Caco-2 (cell line): ENCODE results near the gene HK2. TPM values are rescaled to one million over a fixed set of nuclear protein-coding genes. Genes with fewer than 3 reads are reported as not detected.
A peak's percentile ranks its signal among the peaks of the same experiment; 100 is the strongest.
"Not testable (repeated sequence)": the region's sequence is repeated elsewhere in the genome, so short reads cannot be mapped to it uniquely, and the experiment has no call there.

ENCODE experiments used
- Bru-seq: library from RNA; stranded (reverse); fragments of 400-500 nt; gene quantifications from one replicate; lab custom pipeline; 2021; lab: Mats Ljungman, UMichigan
- BruChase-seq, 2 experiments: library from RNA; stranded (reverse); fragments of 400-500 nt; gene quantifications; one replicate each; lab custom pipeline; 2021; lab: Mats Ljungman, UMichigan
- BruUV-seq: library from RNA; stranded (reverse); fragments of 400-500 nt; replicated peaks from 2 replicates; lab custom pipeline; 2021; lab: Mats Ljungman, UMichigan
- CTCF ChIA-PET: fragments of 300-600 bp; sonication (Branson Sonifier 250); formaldehyde crosslinking; loops from one replicate; lab custom pipeline; 2022; ENCODE audit warnings: antibody characterized with exemption; lab: Charles Lee
- POLR2A ChIA-PET: fragments of 300-600 bp; sonication (Branson Sonifier 250); formaldehyde crosslinking; loops from one replicate; lab custom pipeline; 2022; ENCODE audit warnings: antibody characterized with exemption; lab: Charles Lee
- DNase-seq, 2 experiments: peaks; one replicate each; pipeline versions ENCODE4 v3.0.0 to v3.0.0-alpha.2; 2020 to 2022
- H3K27me3 ChIP-seq: replicated peaks from 2 replicates; pipeline ENCODE4 v1.6.0; 2011; ENCODE audit warnings: low read length; ENCODE audit not compliant: control insufficient read depth, insufficient read depth
- H3K36me3 ChIP-seq: 2 replicates; pipeline ENCODE4 v1.5.1; 2011; ENCODE audit warnings: low read length; ENCODE audit not compliant: control insufficient read depth, insufficient read depth
- H3K4me1 ChIP-seq: fragments of 250-450 bp; sonication (Bioruptor Pico); 2 replicates; pipeline ENCODE4 v1.5.1; 2020; ENCODE audit warnings: mild to moderate bottlenecking
- H3K4me3 ChIP-seq: 2 replicates; pipeline ENCODE4 v1.5.1; 2011; ENCODE audit warnings: low read depth, mild to moderate bottlenecking, control low read depth, low read length
- H3K9me3 ChIP-seq: fragments of 250-450 bp; sonication (Bioruptor Pico); 2 replicates; pipeline ENCODE4 v1.5.1; 2020; ENCODE audit warnings: mild to moderate bottlenecking, moderate library complexity
- H3K27ac Mint-ChIP-seq: one replicate; pipeline ENCODE4 v1.8.0; 2022; ENCODE audit warnings: mixed read lengths; ENCODE audit not compliant: unreplicated experiment
- H3K27me3 Mint-ChIP-seq: one replicate; pipeline ENCODE4 v1.8.0; 2022; ENCODE audit warnings: mixed read lengths; ENCODE audit not compliant: insufficient read depth, unreplicated experiment
- H3K36me3 Mint-ChIP-seq: one replicate; pipeline ENCODE4 v1.8.0; 2022; ENCODE audit warnings: mild to moderate bottlenecking, mixed read lengths; ENCODE audit not compliant: insufficient read depth, unreplicated experiment
- H3K4me1 Mint-ChIP-seq: one replicate; pipeline ENCODE4 v1.8.0; 2022; ENCODE audit warnings: low read depth, mixed read lengths; ENCODE audit not compliant: unreplicated experiment
- H3K4me3 Mint-ChIP-seq: one replicate; pipeline ENCODE4 v1.8.0; 2022; ENCODE audit warnings: mild to moderate bottlenecking, moderate library complexity, mixed read lengths; ENCODE audit not compliant: unreplicated experiment
- H3K9me3 Mint-ChIP-seq: one replicate; pipeline ENCODE4 v1.8.0; 2022; ENCODE audit warnings: mixed read lengths; ENCODE audit not compliant: unreplicated experiment
- intact Hi-C: fragments of 100-400 bp; cut with micrococcal nuclease; formaldehyde crosslinking; loops from one replicate; pipeline ENCODE4 v1.10.0; 2022; ENCODE audit not compliant: unreplicated experiment
- long read RNA-seq: library from polyadenylated mRNA; stranded (forward); transcript quantifications from one replicate; pipeline ENCODE4 v2.0.0, GENCODE V29; 2022
- total RNA-seq: library from RNA; stranded (reverse); gene quantifications from 2 replicates; pipeline ENCODE4 v1.2.3, GENCODE V29; 2022
- TF ChIP-seq, protein P1 (sequence below), 2 experiments: fragments of 200-600 bp in 1 of 2; IDR thresholded peaks; 1 replicate in 1 of 2; 2 replicates in 1 of 2; pipeline versions ENCODE4 v1.5.1 to v1.8.0; 2011 to 2022; ENCODE audit warnings: antibody characterized with exemption in 1 of 2, control low read depth in 1 of 2, inconsistent platforms in 1 of 2, low read depth in 1 of 2, low read length in 1 of 2, mild to moderate bottlenecking in 1 of 2, moderate library complexity in 1 of 2; ENCODE audit not compliant: insufficient read depth in 1 of 2, severe bottlenecking in 1 of 2, unreplicated experiment in 1 of 2

HK2 gene
- total RNA-seq = 19.9 and 22.6 TPM in 2 replicates
- Bru-seq, nascent RNA = percentile 70 among the genes with signal in this experiment
- BruChase-seq, experiment 1, labeled RNA remaining after a 2-hour chase = percentile 69 among the genes with signal in this experiment
- BruChase-seq, experiment 2, labeled RNA remaining after a 6-hour chase = percentile 80 among the genes with signal in this experiment
- long read RNA-seq, full-length matches to known transcripts = 4 of 20 reads
- long read RNA-seq, partial matches to known transcripts = 15 of 20 reads
- long read RNA-seq, other reads (novel, unspliced or antisense) = 1 of 20 reads

DNA sequence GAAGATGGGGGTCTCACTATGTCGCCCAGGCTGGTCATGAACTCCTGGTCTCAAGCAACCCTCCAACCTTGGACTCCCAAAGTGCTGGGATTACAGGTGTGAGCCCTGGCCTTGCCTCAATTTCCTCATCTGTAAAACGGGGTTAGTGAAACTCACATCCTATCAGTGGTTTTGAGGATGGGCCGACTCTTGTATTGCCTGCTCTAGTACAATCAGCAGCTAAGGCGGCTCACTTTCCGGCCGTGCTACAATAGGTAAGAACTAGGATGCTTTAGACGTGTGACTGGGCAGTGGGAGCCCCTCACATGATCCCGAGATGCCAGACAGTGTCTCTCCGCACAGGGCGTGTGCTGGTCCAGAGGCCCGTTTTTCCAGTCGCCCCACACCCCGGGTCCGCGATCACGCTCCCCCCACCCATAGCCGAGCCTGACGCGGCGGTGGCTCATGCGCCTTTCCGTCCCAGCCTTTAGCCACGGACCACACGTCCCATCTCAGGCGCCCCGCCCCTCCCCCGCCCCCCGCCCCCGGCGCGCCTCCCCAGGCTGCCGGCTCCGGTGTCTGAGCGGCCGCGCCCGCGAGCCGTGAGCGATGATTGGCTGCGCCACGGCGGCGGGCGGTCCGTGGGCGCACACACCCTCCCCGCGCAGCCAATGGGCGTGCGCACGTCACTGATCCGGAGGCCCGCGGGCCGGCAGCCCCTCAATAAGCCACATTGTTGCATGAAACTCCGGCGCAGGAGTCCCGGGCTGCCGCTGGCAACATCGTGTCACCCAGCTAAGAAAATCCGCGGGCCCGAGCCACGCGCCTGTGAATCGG, at the start of gene HK2:
TSS of gene HK2 (plus strand) at position 710 of the 816 bp plus-strand sequence. CDS start 454 bp downstream, outside the sequence.
- TF ChIP-seq, protein P1, sequence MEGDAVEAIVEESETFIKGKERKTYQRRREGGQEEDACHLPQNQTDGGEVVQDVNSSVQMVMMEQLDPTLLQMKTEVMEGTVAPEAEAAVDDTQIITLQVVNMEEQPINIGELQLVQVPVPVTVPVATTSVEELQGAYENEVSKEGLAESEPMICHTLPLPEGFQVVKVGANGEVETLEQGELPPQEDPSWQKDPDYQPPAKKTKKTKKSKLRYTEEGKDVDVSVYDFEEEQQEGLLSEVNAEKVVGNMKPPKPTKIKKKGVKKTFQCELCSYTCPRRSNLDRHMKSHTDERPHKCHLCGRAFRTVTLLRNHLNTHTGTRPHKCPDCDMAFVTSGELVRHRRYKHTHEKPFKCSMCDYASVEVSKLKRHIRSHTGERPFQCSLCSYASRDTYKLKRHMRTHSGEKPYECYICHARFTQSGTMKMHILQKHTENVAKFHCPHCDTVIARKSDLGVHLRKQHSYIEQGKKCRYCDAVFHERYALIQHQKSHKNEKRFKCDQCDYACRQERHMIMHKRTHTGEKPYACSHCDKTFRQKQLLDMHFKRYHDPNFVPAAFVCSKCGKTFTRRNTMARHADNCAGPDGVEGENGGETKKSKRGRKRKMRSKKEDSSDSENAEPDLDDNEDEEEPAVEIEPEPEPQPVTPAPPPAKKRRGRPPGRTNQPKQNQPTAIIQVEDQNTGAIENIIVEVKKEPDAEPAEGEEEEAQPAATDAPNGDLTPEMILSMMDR (IDR thresholded peaks at IDR 0.05; ENCODE audit: insufficient read depth in 1 of 2, low read depth in 1 of 2, low read length in 1 of 2, severe bottlenecking in 1 of 2, unreplicated experiment in 1 of 2) = no peak
- Mint-ChIP-seq H3K9me3 (no peaks in the 10 kb centered on the region), H3K36me3 (peaks cover 19% of the 10 kb centered on the region), H3K4me1 (peaks cover 33% of the 10 kb centered on the region), H3K27me3 (no peaks in the 10 kb centered on the region), H3K27ac (peak within 1 kb of the TSS; percentile 93), H3K4me3 (peak within 1 kb of the TSS; percentile 92)
- peak; percentile 87 to 91 for DNase-seq
- Histone ChIP-seq H3K4me1 (peaks cover 19% of the 10 kb centered on the region), H3K9me3 (no peaks in the 10 kb centered on the region), H3K36me3 (no peaks in the 10 kb centered on the region), H3K4me3 (peak within 1 kb of the TSS; percentile 80), H3K27me3 (no peaks in the 10 kb centered on the region)
- ChIA-PET CTCF (interaction anchor here (1.2 kb wide), 1 partner anchor 20 kb away, joined by 3 read pairs; no protein-coding TSS in a partner anchor), POLR2A (no interaction called here)
- intact Hi-C loops = loop anchor here (2.0 kb wide), 1 partner anchor 17 kb away; no protein-coding TSS in a partner anchor
- no TSS peak for BruUV-seq

DNA sequence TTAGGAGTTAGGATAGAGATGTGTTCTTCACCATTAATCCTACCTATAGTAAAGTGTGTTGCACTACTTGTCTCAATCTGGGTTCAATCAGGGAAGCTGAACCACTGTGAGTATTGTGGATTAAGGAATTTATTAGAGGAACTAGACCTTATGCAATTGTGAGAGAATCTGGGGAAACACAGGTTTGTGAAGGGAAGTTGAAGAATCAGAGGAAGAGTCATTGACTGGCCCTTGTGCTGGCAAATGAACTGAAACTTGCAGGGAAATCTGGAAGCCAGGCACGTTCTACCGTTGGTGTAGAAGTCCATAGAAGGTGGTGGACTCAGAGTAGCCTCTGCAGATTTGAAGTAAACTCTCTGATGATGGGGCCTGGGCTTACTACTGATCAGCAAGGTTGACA, 44.7 kb upstream of the HK2 start:
- Mint-ChIP-seq H3K4me1 (no peaks in the 10 kb centered on the region), H3K27me3 (no peaks in the 10 kb centered on the region), H3K9me3 (peaks cover 28% of the 10 kb centered on the region), H3K4me3 (no peak overlapping the region), H3K27ac (no peak overlapping the region), H3K36me3 (no peaks in the 10 kb centered on the region)
- Histone ChIP-seq H3K4me1 (no peaks in the 10 kb centered on the region), H3K9me3 (peaks cover 16% of the 10 kb centered on the region), H3K36me3 (no peaks in the 10 kb centered on the region), H3K27me3 (no peaks in the 10 kb centered on the region), H3K4me3 (no peak overlapping the region)
- TF ChIP-seq, protein P1 (IDR thresholded peaks at IDR 0.05; ENCODE audit: insufficient read depth in 1 of 2, low read depth in 1 of 2, low read length in 1 of 2, severe bottlenecking in 1 of 2, unreplicated experiment in 1 of 2) = no peak
- no peak for DNase-seq
- intact Hi-C loops = no loop called here
- no TSS peak for BruUV-seq
- CTCF ChIA-PET = no interaction called here
- POLR2A ChIA-PET = no interaction called here

DNA sequence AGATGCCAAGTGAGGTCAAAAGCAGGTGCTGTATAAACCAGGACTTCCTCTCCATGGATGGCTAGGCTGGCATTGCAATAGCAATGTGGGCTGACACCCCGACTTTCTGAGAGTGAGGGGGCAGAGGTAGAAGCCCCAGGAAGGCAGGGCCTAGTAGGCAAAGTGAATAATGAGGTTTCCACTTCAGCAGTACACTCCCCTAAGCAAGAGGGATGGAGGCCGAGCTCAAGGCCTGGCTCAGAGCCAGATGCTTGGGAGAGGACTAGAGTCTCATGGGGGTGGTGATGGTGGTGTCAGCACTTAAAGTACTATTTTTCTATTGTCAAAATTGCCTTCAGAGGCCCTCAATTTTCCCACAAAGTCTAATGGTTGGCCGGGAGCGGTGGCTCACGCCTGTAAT, 41.6 kb upstream of the HK2 start:
- intact Hi-C loops = no loop called here
- Mint-ChIP-seq H3K27me3 (no peaks in the 10 kb centered on the region), H3K9me3 (peaks cover 18% of the 10 kb centered on the region), H3K36me3 (no peaks in the 10 kb centered on the region), H3K4me3 (no peak overlapping the region), H3K4me1 (no peaks in the 10 kb centered on the region), H3K27ac (no peak overlapping the region)
- TF ChIP-seq, protein P1 (IDR thresholded peaks at IDR 0.05; ENCODE audit: insufficient read depth in 1 of 2, low read depth in 1 of 2, low read length in 1 of 2, severe bottlenecking in 1 of 2, unreplicated experiment in 1 of 2) = no peak
- no peaks in the 10 kb centered on the region for H3K4me1 ChIP-seq
- H3K27me3 ChIP-seq = no peaks in the 10 kb centered on the region
- peaks cover 15% of the 10 kb centered on the region for H3K9me3 ChIP-seq
- no TSS peak for BruUV-seq
- no peak overlapping the region for H3K4me3 ChIP-seq
- H3K36me3 ChIP-seq = no peaks in the 10 kb centered on the region
- CTCF ChIA-PET = no interaction called here
- no peak for DNase-seq
- POLR2A ChIA-PET = no interaction called here

DNA sequence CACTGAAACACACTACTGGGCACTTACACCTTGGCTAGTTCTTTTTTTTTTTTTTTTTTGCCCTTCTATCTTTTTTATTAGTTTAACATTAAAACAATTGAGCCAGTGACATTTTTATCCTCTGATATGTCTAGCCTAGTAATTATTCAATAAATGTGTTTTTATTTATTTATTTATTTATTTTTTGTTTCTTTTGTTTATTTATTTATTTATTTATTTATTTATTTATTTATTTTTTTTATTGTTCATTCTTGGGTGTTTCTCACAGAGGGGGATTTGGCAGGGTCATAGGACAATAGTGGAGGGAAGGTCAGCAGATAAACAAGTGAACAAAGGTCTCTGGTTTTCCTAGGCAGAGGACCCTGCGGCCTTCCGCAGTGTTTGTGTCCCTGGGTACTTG, 39.0 kb upstream of the HK2 start:
- BruUV-seq, H3K36me3 Mint-ChIP-seq, H3K4me1 ChIP-seq, H3K4me3 ChIP-seq, H3K36me3 ChIP-seq, DNase-seq, intact Hi-C loops, H3K9me3 ChIP-seq, H3K27me3 Mint-ChIP-seq, H3K9me3 Mint-ChIP-seq, POLR2A ChIA-PET, CTCF ChIA-PET, H3K27me3 ChIP-seq, H3K4me3 Mint-ChIP-seq, H3K27ac Mint-ChIP-seq, H3K4me1 Mint-ChIP-seq: not testable (repeated sequence)
